Sigmoid colon (tissue), 7 donors: ENCODE data around the gene LTBR. TPM values are rescaled to one million over a fixed set of nuclear protein-coding genes. Genes with fewer than 3 reads are reported as not detected.
"Not testable (repeated sequence)": the region's sequence is repeated elsewhere in the genome, so short reads cannot be mapped to it uniquely, and the experiment has no call there.

Source experiments
- DNase-seq: peaks from one replicate; pipeline ENCODE4 v3.0.0-alpha.2; 2019
- H3K27ac ChIP-seq, 4 donors: fragments of 200-600 bp; sonication (generic); one replicate each; pipeline ENCODE4 v1.5.1; 2016 to 2019; ENCODE audit warnings: mild to moderate bottlenecking in 1 of 4
- H3K27me3 ChIP-seq, 3 donors: fragments of 200-600 bp; sonication (generic); one replicate each; pipeline ENCODE4 v1.5.1; 2019; ENCODE audit warnings: mild to moderate bottlenecking in 1 of 3
- H3K36me3 ChIP-seq, 4 donors: fragments of 200-600 bp; sonication (generic); one replicate each; pipeline ENCODE4 v1.5.1; 2016 to 2019
- H3K4me1 ChIP-seq, 4 donors: fragments of 200-600 bp; sonication (generic); one replicate each; pipeline ENCODE4 v1.5.1; 2017 to 2019
- H3K4me3 ChIP-seq, 4 donors: fragments of 200-600 bp; sonication (generic); one replicate each; pipeline ENCODE4 v1.5.1; 2017 to 2019; ENCODE audit warnings: mild to moderate bottlenecking in 2 of 4, moderate library complexity in 1 of 4
- H3K9me3 ChIP-seq, 4 donors: fragments of 200-600 bp in 3 of 4; sonication (generic) in 3 of 4; one replicate each; pipeline versions ENCODE4 v1.5.1 to v1.6.1; 2013 to 2019
- EP300 ChIP-seq, 4 donors: sonication (generic); formaldehyde crosslinking; IDR thresholded peaks; one replicate each; pipeline ENCODE4 v1.6.1; 2017; ENCODE audit warnings: antibody characterized with exemption in 4 of 4
- POLR2A ChIP-seq, 2 donors: fragments of 450-650 bp; IDR thresholded peaks; one replicate each; pipeline ENCODE4 v1.6.1; 2016; ENCODE audit warnings: antibody characterized with exemption in 2 of 2, mild to moderate bottlenecking in 2 of 2, moderate library complexity in 2 of 2
- POLR2AphosphoS5 ChIP-seq, 4 donors: sonication (generic); formaldehyde crosslinking; IDR thresholded peaks; one replicate each; pipeline ENCODE4 v1.6.1; 2017; ENCODE audit warnings: antibody characterized with exemption in 4 of 4
- WGBS, 2 donors: extraction: QIAGEN DNeasy Blood & Tissue Kit; methylation state at CpG; one replicate each; pipeline ENCODE4 v1.1.7; 2013; 5-methylcytosine and 5-hydroxymethylcytosine counted together
- intact Hi-C: fragments of 100-400 bp; cut with DNase I; formaldehyde crosslinking; loops from one replicate; pipeline ENCODE4 v1.15.1; 2023
- polyA plus RNA-seq, 3 donors: library from polyadenylated mRNA; stranded (reverse); fragments of 200-250 nt; gene quantifications; one replicate each; pipeline ENCODE4 v1.2.3, GENCODE V29; 2013
- total RNA-seq, 4 donors: library from RNA; depleted of rRNA; stranded (reverse); fragments of >200 nt; gene quantifications; one replicate each; pipeline ENCODE4 v1.1.0, GENCODE V29; 2016
- TF ChIP-seq, protein P1 (sequence below), 4 experiments: fragments of 450-650 bp in 3 of 4; fragments of 200-600 bp in 1 of 4; IDR thresholded peaks; one replicate each; pipeline ENCODE4 v1.5.1; 2016 to 2019; ENCODE audit warnings: antibody characterized with exemption in 4 of 4, mild to moderate bottlenecking in 3 of 4, moderate library complexity in 2 of 4
- donor health status: healthy with polysubstance abuse.
- donor health status: Bipolar disorder and iron deficiency.
- donor health status: healthy.

LTBR gene
- total and polyA plus RNA-seq, 7 donors = 36.3 to 200 (median 85.2) TPM

DNA sequence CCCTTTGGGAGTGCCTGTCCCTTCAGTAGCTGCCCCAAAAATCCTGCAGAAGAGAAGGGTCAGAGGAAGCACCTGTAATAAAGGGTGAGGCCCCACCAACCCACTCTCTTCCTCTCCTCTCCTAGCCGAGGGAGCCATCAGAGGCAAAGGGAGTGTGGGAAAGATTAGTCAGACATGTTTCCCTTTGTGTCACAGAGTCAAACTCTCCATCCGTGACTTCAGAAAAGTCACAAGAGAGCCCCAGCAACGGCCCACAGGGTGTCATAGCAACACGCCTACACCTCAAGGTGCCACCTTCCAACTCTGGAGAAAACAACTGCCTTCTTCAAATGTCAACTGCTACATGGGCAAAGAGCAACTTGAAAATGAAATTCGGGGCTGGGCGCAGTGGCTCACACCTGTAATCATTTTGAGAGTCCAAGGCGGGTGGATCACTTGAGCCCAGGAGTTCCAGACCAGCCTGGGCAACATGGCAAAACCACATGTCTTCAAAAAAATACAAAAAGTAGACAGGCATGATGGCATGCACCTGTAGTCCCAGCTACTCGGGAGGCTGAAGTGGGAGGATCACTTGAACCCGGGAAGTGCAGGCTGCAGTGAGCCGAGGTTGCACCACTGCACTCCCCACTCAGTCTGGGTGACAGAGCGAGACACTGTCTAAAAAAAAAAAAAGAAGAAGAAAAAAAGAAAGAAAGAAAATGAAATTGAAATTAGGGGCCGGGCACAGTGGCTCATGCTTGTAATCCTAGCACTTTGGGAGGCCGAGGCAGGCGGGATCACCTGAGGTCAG, 43.1 kb downstream of the LTBR start:
- Histone ChIP-seq H3K4me3 (no peak overlapping the region), H3K4me1 (peaks cover 0 to 26% (median 23%) of the 10 kb centered on the region in 4 donors), H3K9me3 (no peaks in the 10 kb centered on the region), H3K27ac (no peak overlapping the region), H3K27me3 (no peaks in the 10 kb centered on the region), H3K36me3 (no peaks in the 10 kb centered on the region)
- intact Hi-C loops = no loop called here
- no peak for DNase-seq
- 49 to 68% methylated on average over 14 of the region's 14 CpGs for WGBS, 2 donors
- TF ChIP-seq, protein P1, sequence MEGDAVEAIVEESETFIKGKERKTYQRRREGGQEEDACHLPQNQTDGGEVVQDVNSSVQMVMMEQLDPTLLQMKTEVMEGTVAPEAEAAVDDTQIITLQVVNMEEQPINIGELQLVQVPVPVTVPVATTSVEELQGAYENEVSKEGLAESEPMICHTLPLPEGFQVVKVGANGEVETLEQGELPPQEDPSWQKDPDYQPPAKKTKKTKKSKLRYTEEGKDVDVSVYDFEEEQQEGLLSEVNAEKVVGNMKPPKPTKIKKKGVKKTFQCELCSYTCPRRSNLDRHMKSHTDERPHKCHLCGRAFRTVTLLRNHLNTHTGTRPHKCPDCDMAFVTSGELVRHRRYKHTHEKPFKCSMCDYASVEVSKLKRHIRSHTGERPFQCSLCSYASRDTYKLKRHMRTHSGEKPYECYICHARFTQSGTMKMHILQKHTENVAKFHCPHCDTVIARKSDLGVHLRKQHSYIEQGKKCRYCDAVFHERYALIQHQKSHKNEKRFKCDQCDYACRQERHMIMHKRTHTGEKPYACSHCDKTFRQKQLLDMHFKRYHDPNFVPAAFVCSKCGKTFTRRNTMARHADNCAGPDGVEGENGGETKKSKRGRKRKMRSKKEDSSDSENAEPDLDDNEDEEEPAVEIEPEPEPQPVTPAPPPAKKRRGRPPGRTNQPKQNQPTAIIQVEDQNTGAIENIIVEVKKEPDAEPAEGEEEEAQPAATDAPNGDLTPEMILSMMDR (IDR thresholded peaks at IDR 0.05) = no peak
- TF ChIP-seq POLR2AphosphoS5 (IDR thresholded peaks at IDR 0.05) = no peak

GRCh38 chr12:6427796-6428195, 43.8 kb downstream of the LTBR start:
- H3K4me1 ChIP-seq = peaks cover 0 to 26% (median 23%) of the 10 kb centered on the region in 4 donors
- H3K36me3 ChIP-seq, H3K9me3 ChIP-seq, H3K27ac ChIP-seq, intact Hi-C loops, DNase-seq, H3K27me3 ChIP-seq, H3K4me3 ChIP-seq: not testable (repeated sequence)
- 86 to 93% methylated on average over 10 of the region's 10 CpGs for WGBS, 2 donors

- 84 to 86% methylated on average over 3 of the region's 3 CpGs for WGBS, 2 donors
- Histone ChIP-seq H3K27ac (no peak overlapping the region), H3K9me3 (no peaks in the 10 kb centered on the region), H3K27me3 (no peaks in the 10 kb centered on the region), H3K4me3 (no peak overlapping the region), H3K4me1 (peaks cover 0 to 24% (median 22%) of the 10 kb centered on the region in 4 donors), H3K36me3 (no peaks in the 10 kb centered on the region)
- intact Hi-C loops = no loop called here
- DNase-seq = no peak
- no peak for TF ChIP-seq EP300 (IDR thresholded peaks at IDR 0.05)
- TF ChIP-seq, protein P1 (IDR thresholded peaks at IDR 0.05) = no peak
- no peak for TF ChIP-seq POLR2A (IDR thresholded peaks at IDR 0.05)
- no peak for TF ChIP-seq POLR2AphosphoS5 (IDR thresholded peaks at IDR 0.05)
These were observed 44.4 kb downstream of the LTBR start for GRCh38 chr12:6428326-6428725.

GRCh38 chr12:6430124-6430989, 46.4 kb downstream of the LTBR start:
- DNase-seq = peak; percentile 96
- no peak for TF ChIP-seq POLR2A (IDR thresholded peaks at IDR 0.05)
- TF ChIP-seq, protein P1 (IDR thresholded peaks at IDR 0.05) = no peak
- peak in 1 of 4 donors; percentile 58 for TF ChIP-seq EP300 (IDR thresholded peaks at IDR 0.05)
- TF ChIP-seq POLR2AphosphoS5 (IDR thresholded peaks at IDR 0.05) = peak; percentile 31 to 83 (median 69)
- Histone ChIP-seq H3K27me3 (no peaks in the 10 kb centered on the region), H3K36me3 (no peaks in the 10 kb centered on the region), H3K4me1 (peaks cover 0 to 19% (median 14%) of the 10 kb centered on the region in 4 donors), H3K4me3 (peak overlapping the region in 3 of 4 donors; percentile 31 to 43 (median 41)), H3K9me3 (no peaks in the 10 kb centered on the region), H3K27ac (peak overlapping the region; percentile 83 to 90 (median 86))
- WGBS, 2 donors = 17 to 34% methylated on average over 19 of the region's 19 CpGs
- intact Hi-C loops = loop anchor here (2.0 kb wide), 2 partner anchors 20 to 90 kb away; no protein-coding TSS in a partner anchor

- intact Hi-C loops = no loop called here
- no peak for TF ChIP-seq POLR2AphosphoS5 (IDR thresholded peaks at IDR 0.05)
- TF ChIP-seq EP300 (IDR thresholded peaks at IDR 0.05) = no peak
- TF ChIP-seq, protein P1 (IDR thresholded peaks at IDR 0.05) = no peak
- no peak for TF ChIP-seq POLR2A (IDR thresholded peaks at IDR 0.05)
- Histone ChIP-seq H3K27ac (no peak overlapping the region), H3K27me3 (no peaks in the 10 kb centered on the region), H3K36me3 (no peaks in the 10 kb centered on the region), H3K4me3 (no peak overlapping the region), H3K9me3 (no peaks in the 10 kb centered on the region), H3K4me1 (peaks cover 0 to 19% (median 14%) of the 10 kb centered on the region in 4 donors)
- WGBS, 2 donors = 62 to 92% methylated on average over 5 of the region's 5 CpGs
- DNase-seq = no peak
These were observed 49.0 kb downstream of the LTBR start for GRCh38 chr12:6432991-6433390.
